Mammary epithelial cell (primary cell): ENCODE data around the gene IMPG2.

Experiments
- CTCF ChIP-seq, 2 donors: IDR thresholded peaks in 1 of 2; conservative IDR thresholded peaks in 1 of 2; 2 replicates each; pipeline ENCODE4 v1.5.1; 2011 to 2012; ENCODE audit warnings: inconsistent platforms in 2 of 2, low read length in 2 of 2, mild to moderate bottlenecking in 2 of 2, control low read depth in 1 of 2, low read depth in 1 of 2; ENCODE audit not compliant: insufficient read depth in 1 of 2; ENCODE audit errors: extremely low read depth in 1 of 2
- EZH2 ChIP-seq: IDR thresholded peaks from 2 replicates; pipeline ENCODE4 v1.6.1; 2012; ENCODE audit warnings: low read length, inconsistent platforms, borderline replicate concordance

GRCh38 chr3:101212730-101213129, 107.6 kb downstream of the IMPG2 start:
- TF ChIP-seq CTCF (conservative IDR thresholded peaks at IDR 0.05 in 1 of 2, IDR thresholded peaks at IDR 0.05 in 1 of 2; ENCODE audit: extremely low read depth in 1 of 2, insufficient read depth in 1 of 2, low read depth in 1 of 2, low read length in 2 of 2) = no peak
- no peak for TF ChIP-seq EZH2
